NCI-H748 treated with DMSO at 0.1 percent for 48 hours (cell line): ENCODE results near the gene FKBP10.
"Not testable (repeated sequence)": the region's sequence is repeated elsewhere in the genome, so short reads cannot be mapped to it uniquely, and the experiment has no call there.

Experiments
- DNase-seq: peaks from one replicate; lab custom pipeline; 2025; lab: John Stamatoyannopoulos, UW

The FKBP10 gene

GRCh38 chr17:41839448-41839847 lies 26.6 kb downstream of the FKBP10 start:
- not testable (repeated sequence) for DNase-seq

GRCh38 chr17:41840781-41841180 lies 28.0 kb downstream of the FKBP10 start:
- not testable (repeated sequence) for DNase-seq

GRCh38 chr17:41844971-41845370 lies 32.2 kb downstream of the FKBP10 start:
- DNase-seq: no peak

- DNase-seq: no peak
Observed at GRCh38 chr17:41848788-41849187, 36.0 kb downstream of the FKBP10 start.

DNA sequence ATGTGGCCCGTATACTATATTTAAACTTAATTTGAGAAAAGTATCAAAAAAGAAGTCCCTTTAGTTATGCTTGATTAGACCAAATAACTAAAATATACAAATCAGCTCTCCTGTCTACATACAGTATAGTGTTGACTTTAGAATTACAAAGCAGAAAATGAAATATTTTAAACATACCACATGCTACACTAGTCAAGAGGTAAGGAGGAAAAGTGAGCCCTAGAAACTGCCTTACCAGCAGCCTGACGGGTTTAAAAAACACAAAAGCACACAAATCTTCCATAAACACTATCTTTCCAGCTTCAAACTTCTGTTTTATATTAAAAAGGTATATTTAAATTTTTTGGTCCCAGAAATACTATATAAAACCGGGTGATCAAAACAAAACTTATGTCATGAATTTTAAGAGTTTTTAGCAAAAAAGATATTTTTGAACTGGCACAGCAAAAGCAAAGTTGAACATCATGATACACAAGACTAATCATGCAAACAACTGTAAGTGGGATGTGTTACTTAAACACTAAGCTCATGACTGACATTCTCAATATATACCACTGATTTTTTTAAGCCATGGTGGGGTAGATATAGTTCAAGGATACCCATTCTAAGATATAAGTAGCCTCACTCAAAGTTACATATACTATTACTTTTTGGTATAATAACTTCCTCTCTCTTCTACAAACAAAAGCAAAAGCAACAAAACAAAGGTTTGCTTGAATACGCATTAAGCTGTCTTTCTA lies 36.6 kb downstream of the FKBP10 start:
- no peak for DNase-seq

DNA sequence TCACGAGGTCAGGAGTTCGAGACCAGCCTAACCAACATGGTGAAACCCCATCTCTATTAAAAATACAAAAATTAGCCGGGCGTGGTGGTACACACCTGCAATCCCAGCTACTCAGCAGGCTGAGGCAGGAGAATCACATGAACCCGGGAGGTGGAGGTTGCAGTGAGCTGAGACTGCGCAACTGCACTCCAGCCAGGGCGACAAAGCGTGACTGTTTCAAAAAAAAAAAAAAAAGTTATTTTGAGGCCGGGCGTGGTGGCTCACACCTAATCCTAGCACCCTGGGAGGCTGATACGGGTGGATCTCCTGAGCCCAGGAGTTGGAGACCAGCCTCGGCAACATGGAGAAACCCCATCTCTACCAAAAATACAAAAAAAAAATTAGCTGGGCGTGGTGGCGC lies 38.6 kb downstream of the FKBP10 start:
- not testable (repeated sequence) for DNase-seq

GRCh38 chr17:41860254-41860931 lies 47.6 kb downstream of the FKBP10 start:
- no peak for DNase-seq

GRCh38 chr17:41863074-41863848 lies 50.5 kb downstream of the FKBP10 start:
- no peak for DNase-seq

- peak; percentile 28 for DNase-seq
Observed at GRCh38 chr17:41864498-41864835, 51.7 kb downstream of the FKBP10 start.

DNA sequence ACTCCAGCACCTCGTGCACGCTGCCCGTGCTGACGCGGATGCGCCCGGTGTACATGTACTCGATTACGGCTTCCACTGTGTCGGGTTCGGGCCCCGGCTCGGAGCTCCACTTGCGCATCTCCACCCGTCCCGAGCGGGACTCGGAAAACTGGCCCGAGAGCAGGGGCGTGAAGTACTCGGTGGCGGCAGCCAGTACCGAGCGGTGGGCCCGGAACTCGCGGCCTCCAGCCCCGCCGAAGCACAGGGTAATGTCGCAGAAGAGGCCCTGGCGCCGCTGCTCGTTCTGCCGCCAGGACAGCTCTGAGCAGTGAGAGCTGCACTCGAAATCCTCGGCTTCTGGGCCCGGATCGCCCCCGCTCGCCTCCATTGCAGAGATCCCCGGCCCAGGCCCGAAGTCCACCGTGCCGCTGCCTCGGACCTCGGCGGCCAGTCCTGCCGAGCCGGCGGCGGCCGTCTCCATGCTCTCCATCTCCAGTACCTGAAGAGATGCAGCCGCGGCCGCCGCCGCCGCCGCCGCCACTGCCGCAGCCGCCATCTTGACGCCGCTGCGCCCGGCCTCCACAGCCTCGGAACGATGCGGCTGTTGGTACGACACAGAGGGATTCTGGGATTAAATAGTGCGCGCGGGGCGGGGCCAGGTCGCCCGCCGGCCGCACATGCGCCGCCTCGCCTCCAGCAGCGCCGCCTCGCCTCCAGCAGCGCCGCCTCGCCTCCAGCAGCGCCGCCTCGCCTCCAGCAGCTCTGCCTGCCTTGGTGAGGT lies 52.2 kb downstream of the FKBP10 start, which contains the start of gene KLHL11:
Gene KLHL11 (minus strand): TSS at position 588 of the 760 bp plus-strand sequence. CDS start 53 bp downstream, at position 535.
- peak; percentile 81 for DNase-seq

DNA sequence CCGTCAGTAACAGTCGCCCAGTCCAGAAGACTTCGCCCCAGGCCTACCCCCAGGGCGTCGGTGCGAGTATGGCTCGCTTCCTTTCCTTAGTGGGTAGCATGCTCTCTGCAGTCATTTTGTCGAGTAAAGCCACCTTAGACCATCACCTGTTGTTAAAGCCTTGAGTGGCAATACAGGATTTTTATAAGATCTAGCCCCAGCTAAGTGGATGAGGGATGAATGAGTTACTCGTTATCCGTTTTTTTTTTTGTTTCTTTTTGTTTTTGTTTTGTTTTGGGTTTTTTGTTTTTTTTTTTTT lies 52.7 kb downstream of the FKBP10 start:
- no peak for DNase-seq

GRCh38 chr17:41868568-41868967 lies 55.8 kb downstream of the FKBP10 start:
- no peak for DNase-seq

DNA sequence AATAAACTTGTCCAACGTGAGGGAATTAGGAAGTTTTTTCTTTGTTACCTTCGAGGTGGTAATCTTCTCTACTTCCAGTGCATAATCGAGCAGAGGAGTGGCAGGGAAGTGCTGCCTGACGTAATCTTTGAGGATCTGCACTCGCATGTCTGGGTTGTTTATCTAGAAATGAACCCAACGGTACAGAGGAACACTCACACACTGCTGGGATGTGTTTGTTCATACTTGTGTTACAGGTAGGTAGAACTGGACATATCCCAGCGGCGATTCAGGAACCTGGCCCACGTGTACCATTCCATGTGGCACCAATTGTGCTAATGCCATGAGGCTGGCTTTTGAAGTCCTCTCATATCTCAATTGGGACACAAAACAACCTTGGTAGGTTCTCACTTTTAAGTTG lies 56.6 kb downstream of the FKBP10 start:
- no peak for DNase-seq

- no peak for DNase-seq
Observed at GRCh38 chr17:41870097-41870496, 57.3 kb downstream of the FKBP10 start.

DNA sequence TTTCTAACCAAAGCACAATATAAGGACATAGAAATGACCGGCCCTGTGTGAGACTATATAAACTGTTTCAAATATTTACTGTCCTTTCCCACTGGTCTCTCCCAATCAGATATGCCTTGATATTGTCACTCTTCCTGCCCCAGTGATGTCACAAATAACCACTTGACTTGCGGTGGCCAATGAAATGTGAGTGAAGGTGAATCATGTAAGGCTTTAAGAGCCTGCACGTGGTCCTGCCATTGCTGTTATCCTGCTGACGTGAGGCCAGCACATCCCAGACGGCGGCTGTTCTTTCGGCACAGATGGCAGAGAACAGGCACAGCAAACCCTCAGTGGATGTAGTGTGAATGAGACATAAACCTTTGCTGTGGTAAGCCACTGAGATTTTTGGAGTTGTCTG lies 57.8 kb downstream of the FKBP10 start:
- DNase-seq: no peak

DNA sequence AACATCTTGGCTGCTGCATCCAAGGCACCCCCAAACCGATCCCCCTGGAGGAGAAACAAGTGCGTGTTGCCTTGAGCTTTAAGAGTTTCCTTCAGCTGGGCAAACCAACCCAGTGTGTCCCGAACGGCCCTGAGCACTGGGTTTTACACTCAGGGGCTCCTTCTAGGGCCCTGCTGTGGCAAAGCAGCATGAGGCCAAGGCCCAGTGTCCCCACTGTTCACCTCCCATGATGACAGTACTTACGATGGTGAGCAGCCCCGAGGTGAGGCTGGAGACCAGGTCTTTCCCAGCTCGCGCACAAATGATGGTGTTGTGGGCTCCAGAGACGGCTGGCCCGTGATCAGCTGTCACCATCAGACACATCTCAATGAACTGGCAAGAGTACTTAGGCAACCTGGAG lies 59.0 kb downstream of the FKBP10 start:
- DNase-seq: no peak
